H1 (cell line): ENCODE data around the gene STRN. TPM values are rescaled to one million over a fixed set of nuclear protein-coding genes. Genes with fewer than 3 reads are reported as not detected.
"Not testable (repeated sequence)": the region's sequence is repeated elsewhere in the genome, so short reads cannot be mapped to it uniquely, and the experiment has no call there.

ENCODE experiments used
- CTCF ChIA-PET: fragments of 300-600 bp; sonication (Branson Sonifier 250); formaldehyde crosslinking; loops from one replicate; lab custom pipeline; 2021; ENCODE audit not compliant: partially characterized antibody; lab: Charles Lee
- POLR2A ChIA-PET: fragments of 300-600 bp; sonication (Branson Sonifier 250); formaldehyde crosslinking; loops from one replicate; lab custom pipeline; 2021; ENCODE audit warnings: inconsistent platforms; ENCODE audit not compliant: partially characterized antibody; lab: Charles Lee
- DNase-seq, 2 experiments: peaks; one replicate each; pipeline versions ENCODE4 v3.0.0 to v3.0.0-alpha.2; 2010 to 2022; ENCODE audit warnings: low spot score in 2 of 2, low read depth in 1 of 2, mixed read lengths in 1 of 2
- FAIRE-seq: peaks from 2 replicates; lab custom pipeline; 2011; peaks lifted over from hg19 to GRCh38; lab: Jason Lieb, UNC
- H2AFZ ChIP-seq: 2 replicates; pipeline ENCODE4 v1.8.1; 2012; ENCODE audit warnings: low read length, inconsistent platforms
- H2AK5ac ChIP-seq: 2 replicates; pipeline ENCODE4 v1.6.1; 2013; ENCODE audit warnings: low read depth, low read length
- H2BK120ac ChIP-seq: replicated peaks from 2 replicates; pipeline ENCODE3; 2013; ENCODE audit warnings: low read depth, low read length, inconsistent platforms
- H2BK12ac ChIP-seq: 2 replicates; pipeline ENCODE4 v1.6.1; 2013; ENCODE audit warnings: low read depth, low read length
- H2BK15ac ChIP-seq: 2 replicates; pipeline ENCODE4 v1.6.1; 2013; ENCODE audit warnings: low read length
- H2BK20ac ChIP-seq: 2 replicates; pipeline ENCODE4 v1.6.1; 2013; ENCODE audit warnings: low read length
- H2BK5ac ChIP-seq: 2 replicates; pipeline ENCODE4 v1.6.1; 2013; ENCODE audit warnings: low read depth, low read length
- H3K14ac ChIP-seq: 2 replicates; pipeline ENCODE4 v1.6.1; 2013; ENCODE audit warnings: inconsistent platforms; ENCODE audit not compliant: insufficient read length
- H3K18ac ChIP-seq: 2 replicates; pipeline ENCODE4 v1.6.1; 2013; ENCODE audit warnings: low read length; ENCODE audit errors: extremely low read depth
- H3K23ac ChIP-seq: 2 replicates; pipeline ENCODE4 v1.6.1; 2013; ENCODE audit warnings: inconsistent platforms; ENCODE audit not compliant: insufficient read length
- H3K23me2 ChIP-seq: 2 replicates; pipeline ENCODE4 v1.6.1; 2013; ENCODE audit warnings: low read depth, low read length
- H3K27ac ChIP-seq: 2 replicates; pipeline ENCODE4 v1.6.1; 2011; ENCODE audit warnings: low read depth, low read length, inconsistent platforms
- H3K27me3 ChIP-seq, 4 experiments: replicated peaks in 1 of 4; 1 replicate in 1 of 4; 2 replicates in 3 of 4; pipeline versions ENCODE4 v1.6.1 to v1.8.1; 2011 to 2013; ENCODE audit warnings: low read length in 3 of 4, mild to moderate bottlenecking in 3 of 4, inconsistent platforms in 2 of 4, mixed read lengths in 2 of 4, moderate library complexity in 1 of 4; ENCODE audit not compliant: control insufficient read depth in 3 of 4, insufficient read depth in 3 of 4; ENCODE audit errors: extremely low read depth in 1 of 4
- H3K36me3 ChIP-seq, 4 experiments: 2 replicates each; pipeline versions ENCODE4 v1.6.1 to v1.8.1; 2011 to 2013; ENCODE audit warnings: mild to moderate bottlenecking in 4 of 4, low read length in 3 of 4, moderate library complexity in 2 of 4, control low read depth in 1 of 4, inconsistent platforms in 1 of 4; ENCODE audit not compliant: insufficient read depth in 4 of 4, control insufficient read depth in 2 of 4
- H3K4ac ChIP-seq: replicated peaks from 2 replicates; pipeline ENCODE3; 2013; ENCODE audit warnings: low read length, low read depth, mixed read lengths, inconsistent platforms; ENCODE audit not compliant: insufficient read length
- H3K4me1 ChIP-seq, 4 experiments: replicated peaks in 1 of 4; 1 replicate in 1 of 4; 2 replicates in 3 of 4; pipeline versions ENCODE4 v1.6.1 to v1.8.1; 2011 to 2013; ENCODE audit warnings: low read length in 3 of 4, inconsistent platforms in 2 of 4, mixed read lengths in 1 of 4; ENCODE audit not compliant: insufficient read depth in 4 of 4, control insufficient read depth in 3 of 4
- H3K4me2 ChIP-seq, 2 experiments: 2 replicates each; pipeline versions ENCODE4 v1.6.1 to v1.8.1; 2011 to 2013; ENCODE audit warnings: low read depth in 2 of 2, low read length in 2 of 2, control low read depth in 1 of 2, inconsistent platforms in 1 of 2, mild to moderate bottlenecking in 1 of 2; ENCODE audit not compliant: insufficient read depth in 1 of 2
- H3K4me3 ChIP-seq, 4 experiments: fragments of 200-600, 300-600 bp in 1 of 4; sonication (generic), shearing (Covaris generic), sonication (Bioruptor Twin) in 1 of 4; 2 replicates each; pipeline versions ENCODE4 v1.5.1 to v1.8.1; 2011 to 2016; ENCODE audit warnings: low read length in 4 of 4, low read depth in 3 of 4, control low read depth in 2 of 4, inconsistent platforms in 2 of 4, mild to moderate bottlenecking in 2 of 4, mixed read lengths in 1 of 4, moderate library complexity in 1 of 4; ENCODE audit not compliant: insufficient read depth in 2 of 4; ENCODE audit errors: extremely low read depth in 1 of 4
- H3K56ac ChIP-seq: replicated peaks from 2 replicates; pipeline ENCODE3; 2013; ENCODE audit warnings: low read depth, mild to moderate bottlenecking, mixed read lengths, low read length, inconsistent platforms; ENCODE audit not compliant: insufficient read length
- H3K79me1 ChIP-seq: 2 replicates; pipeline ENCODE4 v1.6.1; 2013; ENCODE audit warnings: low read depth, low read length, control low read depth
- H3K79me2 ChIP-seq, 2 experiments: 2 replicates each; pipeline versions ENCODE4 v1.6.1 to v1.8.1; 2012 to 2013; ENCODE audit warnings: low read length in 2 of 2, mild to moderate bottlenecking in 2 of 2, inconsistent platforms in 1 of 2; ENCODE audit not compliant: insufficient read depth in 2 of 2, control insufficient read depth in 1 of 2
- H3K9ac ChIP-seq, 4 experiments: replicated peaks in 1 of 4; 1 replicate in 1 of 4; 2 replicates in 3 of 4; pipeline versions ENCODE4 v1.6.1 to v1.8.1; 2011 to 2013; ENCODE audit warnings: low read depth in 3 of 4, low read length in 3 of 4, control low read depth in 2 of 4, mild to moderate bottlenecking in 2 of 4, moderate library complexity in 2 of 4, inconsistent platforms in 1 of 4; ENCODE audit errors: extremely low read depth in 1 of 4
- H3K9me3 ChIP-seq, 2 experiments: 2 replicates each; pipeline versions ENCODE4 v1.6.1 to v1.8.1; 2012 to 2013; ENCODE audit warnings: mild to moderate bottlenecking in 2 of 2, moderate library complexity in 2 of 2, control low read depth in 1 of 2, inconsistent platforms in 1 of 2, low read depth in 1 of 2, low read length in 1 of 2, mixed read lengths in 1 of 2; ENCODE audit not compliant: insufficient read depth in 2 of 2
- H4K20me1 ChIP-seq, 2 experiments: replicated peaks in 1 of 2; 2 replicates each; pipeline versions ENCODE3 to v1.8.1; 2011 to 2013; ENCODE audit warnings: inconsistent platforms in 2 of 2, low read length in 2 of 2, mild to moderate bottlenecking in 1 of 2; ENCODE audit not compliant: insufficient read depth in 2 of 2, control insufficient read depth in 1 of 2
- H4K5ac ChIP-seq: 2 replicates; pipeline ENCODE4 v1.6.1; 2013; ENCODE audit warnings: low read length, low read depth, mixed read lengths, inconsistent platforms; ENCODE audit not compliant: insufficient read length
- H4K8ac ChIP-seq: 2 replicates; pipeline ENCODE4 v1.8.0; 2013; ENCODE audit warnings: mild to moderate bottlenecking, moderate library complexity, low read length, inconsistent platforms; ENCODE audit not compliant: insufficient read depth; ENCODE audit errors: extremely low read depth
- H4K91ac ChIP-seq: replicated peaks from 2 replicates; pipeline ENCODE3; 2013; ENCODE audit warnings: low read length, mixed read lengths, inconsistent platforms; ENCODE audit not compliant: insufficient read length
- WGBS, 2 experiments: shearing (Covaris generic) in 1 of 2; methylation state at CpG; one replicate each; pipeline versions ENCODE4 v1.1.6 to v1.1.7; 2013 to 2015; ENCODE audit warnings: low lambda C conversion rate in 2 of 2, mixed read lengths in 2 of 2, inconsistent platforms in 1 of 2, low coverage in 1 of 2, missing lambda C conversion rate in 1 of 2; ENCODE audit not compliant: insufficient replicate concordance in 2 of 2, insufficient coverage in 1 of 2, insufficient read length in 1 of 2; ENCODE audit errors: extremely low coverage in 1 of 2, missing lambda C conversion rate in 1 of 2; 5-methylcytosine and 5-hydroxymethylcytosine counted together
- polyA plus RNA-seq, 7 experiments: library from polyadenylated mRNA; depleted of rRNA in 3 of 7; stranded (reverse) in 5 of 7; unstranded in 2 of 7; fragments of >200 nt in 5 of 7; fragments of 200-250 nt in 2 of 7; gene quantifications; 1 replicate in 5 of 7; 2 replicates in 1 of 7; 4 replicates in 1 of 7; pipeline versions ENCODE4 v1.2.1 to v1.2.3, GENCODE V29; 2011 to 2013; ENCODE audit warnings: missing spikeins in 2 of 7, mixed read lengths in 2 of 7
- total RNA-seq: library from RNA; stranded (reverse); fragmentation: NEBNext Ultra II Directional; extraction: Animal tissue kit (Norgen Biotek cat#: 25700); gene quantifications from 2 replicates; pipeline ENCODE4 v1.2.1, GENCODE V29; 2021

The STRN gene
- total and polyA plus RNA-seq, 2 of the 8 experiments (the other 6 are each of a cell fraction or from before 2014, with no cell fraction given): 8.3 to 47.0 TPM

- H3K9me3 ChIP-seq, H3K9ac ChIP-seq, H2AK5ac ChIP-seq, FAIRE-seq, H2AFZ ChIP-seq, H4K5ac ChIP-seq, DNase-seq, H4K91ac ChIP-seq, H3K27me3 ChIP-seq, H3K27ac ChIP-seq, POLR2A ChIA-PET, H2BK12ac ChIP-seq, H3K23me2 ChIP-seq, H2BK15ac ChIP-seq, H3K4ac ChIP-seq, H2BK20ac ChIP-seq, H3K4me1 ChIP-seq, H3K14ac ChIP-seq, H3K23ac ChIP-seq, H4K20me1 ChIP-seq, H3K56ac ChIP-seq, H4K8ac ChIP-seq, H3K4me3 ChIP-seq, H2BK120ac ChIP-seq, H3K79me2 ChIP-seq, H3K4me2 ChIP-seq, H3K18ac ChIP-seq, H3K79me1 ChIP-seq, CTCF ChIA-PET, H2BK5ac ChIP-seq: not testable (repeated sequence)
- WGBS, 2 experiments: 93% methylated on average over 9 of the region's 9 CpGs; no CpG with 5 or more reads in 1 of the 2 experiments
- H3K36me3 ChIP-seq: peaks cover 0 to 22% (median 3%) of the 10 kb centered on the region in 4 experiments; a peak in 5 of 8 replicates
Observed at GRCh38 chr2:36887095-36887494, 79.2 kb downstream of the STRN start.
